GM12892 (cell line): ENCODE data around the gene FAM20A.

ENCODE experiments used
- DNase-seq: peaks from one replicate; pipeline ENCODE4 v3.0.0; 2011; ENCODE audit not compliant: insufficient read length
- FAIRE-seq: peaks from 2 replicates; lab custom pipeline; 2011; peaks lifted over from hg19 to GRCh38; lab: Jason Lieb, UNC
- POLR2A ChIP-seq: IDR thresholded peaks from 2 replicates; pipeline ENCODE4 v1.6.1; 2011; ENCODE audit warnings: low read depth, low read length, control low read depth
- POLR2AphosphoS5 ChIP-seq: IDR thresholded peaks from 2 replicates; pipeline ENCODE4 v1.6.1; 2011; ENCODE audit warnings: low read depth, low read length, control low read depth
- TAF1 ChIP-seq: IDR thresholded peaks from 2 replicates; pipeline ENCODE4 v1.6.1; 2011; ENCODE audit warnings: low read depth, mild to moderate bottlenecking, control low read depth, low read length, borderline replicate concordance

The FAM20A gene

GRCh38 chr17:68556551-68556950 lies 44.6 kb downstream of the FAM20A start:
- no peak for TF ChIP-seq POLR2AphosphoS5
- no peak for TF ChIP-seq POLR2A
- TF ChIP-seq TAF1 = no peak
- no peak for FAIRE-seq

GRCh38 chr17:68544111-68544915 lies 56.9 kb downstream of the FAM20A start:
- no peak for FAIRE-seq

More at GRCh38 chr17:68556551-68556950, 44.6 kb downstream of the FAM20A start:
- no peak for DNase-seq

GRCh38 chr17:68542698-68543463 lies 58.3 kb downstream of the FAM20A start:
- no peak for FAIRE-seq
- TF ChIP-seq TAF1 (no peak), POLR2AphosphoS5 (no peak), POLR2A (no peak)
- no peak for DNase-seq

More at GRCh38 chr17:68544111-68544915, 56.9 kb downstream of the FAM20A start:
- no peak for DNase-seq
- TF ChIP-seq TAF1 (no peak), POLR2A (no peak), POLR2AphosphoS5 (no peak)

GRCh38 chr17:68541816-68542215 lies 59.4 kb downstream of the FAM20A start:
- FAIRE-seq = no peak
- no peak for DNase-seq
- TF ChIP-seq TAF1 (no peak), POLR2A (no peak), POLR2AphosphoS5 (no peak)

GRCh38 chr17:68540981-68541380 lies 60.2 kb downstream of the FAM20A start:
- no peak for FAIRE-seq
- no peak for DNase-seq
- TF ChIP-seq POLR2A (no peak), POLR2AphosphoS5 (no peak)

- DNase-seq = no peak
- no peak for FAIRE-seq
- TF ChIP-seq POLR2AphosphoS5 (no peak), POLR2A (no peak), TAF1 (no peak)
These were observed 61.4 kb downstream of the FAM20A start for GRCh38 chr17:68539548-68540467.

- FAIRE-seq (no peak), DNase-seq (no peak)
- TF ChIP-seq TAF1 = no peak
- TF ChIP-seq POLR2A = no peak
- TF ChIP-seq POLR2AphosphoS5 = no peak
These were observed 65.2 kb downstream of the FAM20A start for GRCh38 chr17:68535922-68536321.

- TF ChIP-seq POLR2A (no peak), TAF1 (no peak), POLR2AphosphoS5 (no peak)
- FAIRE-seq = no peak
- no peak for DNase-seq
These were observed 66.5 kb downstream of the FAM20A start for GRCh38 chr17:68534695-68535088.

GRCh38 chr17:68533887-68534694 lies 67.1 kb downstream of the FAM20A start:
- no peak for DNase-seq
- no peak for TF ChIP-seq POLR2A
- TF ChIP-seq TAF1 = no peak
- no peak for TF ChIP-seq POLR2AphosphoS5
- no peak for FAIRE-seq

- no peak for DNase-seq
- TF ChIP-seq TAF1 = no peak
- TF ChIP-seq POLR2A = no peak
- no peak for TF ChIP-seq POLR2AphosphoS5
- FAIRE-seq = no peak
These were observed 68.3 kb downstream of the FAM20A start for GRCh38 chr17:68532826-68533225.

GRCh38 chr17:68531252-68531651 lies 69.9 kb downstream of the FAM20A start:
- TF ChIP-seq TAF1 (no peak), POLR2A (no peak), POLR2AphosphoS5 (no peak)
- no peak for FAIRE-seq
- DNase-seq = no peak
